Gastrocnemius medialis (tissue), 4 donors: ENCODE results near the gene PRDM16. TPM values are rescaled to one million over a fixed set of nuclear protein-coding genes. Genes with fewer than 3 reads are reported as not detected.

ENCODE experiments used
- ATAC-seq, 2 donors: fragments of 150-250 bp; one replicate each; pipeline ENCODE4 v1.9.1; 2016
- DNase-seq, 2 donors: peaks; one replicate each; pipeline ENCODE4 v3.0.0-alpha.2; 2019
- H3K27ac ChIP-seq, 4 donors: fragments of 200-600 bp; sonication (generic); 1 replicate in 1 of 4; 2 replicates in 3 of 4; pipeline ENCODE4 v1.5.1; 2016 to 2018; ENCODE audit warnings: mild to moderate bottlenecking in 2 of 4, moderate library complexity in 1 of 4
- H3K27me3 ChIP-seq, 3 donors: fragments of 200-600 bp; sonication (generic) in 2 of 3; 1 replicate in 1 of 3; 2 replicates in 2 of 3; pipeline versions ENCODE4 v1.5.1 to v1.6.0; 2016 to 2019; ENCODE audit warnings: mild to moderate bottlenecking in 1 of 3, moderate library complexity in 1 of 3
- H3K36me3 ChIP-seq, 2 donors: fragments of 200-600 bp; sonication (generic) in 1 of 2; one replicate each; pipeline ENCODE4 v1.5.1; 2017 to 2018
- H3K4me1 ChIP-seq, 2 donors: fragments of 200-600 bp; sonication (generic) in 1 of 2; one replicate each; pipeline ENCODE4 v1.5.1; 2016 to 2017; ENCODE audit warnings: mild to moderate bottlenecking in 2 of 2
- H3K4me3 ChIP-seq, 4 donors: fragments of 200-600 bp; sonication (generic) in 3 of 4; 1 replicate in 1 of 4; 2 replicates in 3 of 4; pipeline ENCODE4 v1.5.1; 2016 to 2019; ENCODE audit warnings: mild to moderate bottlenecking in 2 of 4
- H3K9me3 ChIP-seq, 3 donors: fragments of 200-600 bp; sonication (generic) in 2 of 3; 1 replicate in 1 of 3; 2 replicates in 2 of 3; pipeline ENCODE4 v1.5.1; 2016 to 2019
- POLR2A ChIP-seq, 2 donors: fragments of 450-650 bp; IDR thresholded peaks; one replicate each; pipeline ENCODE4 v1.6.1; 2017; ENCODE audit warnings: antibody characterized with exemption in 2 of 2, mild to moderate bottlenecking in 2 of 2, moderate library complexity in 2 of 2
- in situ Hi-C, 4 donors: fragments of 200-750 bp; cut with MboI; loops; one replicate each; pipeline versions ENCODE4 v1.15.0 to v1.8.0; 2017; ENCODE audit warnings: low sequenced_read_pairs in 4 of 4
- intact Hi-C: fragments of 100-400 bp; cut with DNase I; formaldehyde crosslinking; loops from one replicate; pipeline ENCODE4 v1.15.1; 2023; ENCODE audit warnings: low total_unique reads
- total RNA-seq, 4 donors: library from RNA; depleted of rRNA; stranded (reverse); fragments of >200 nt; gene quantifications; one replicate each; pipeline versions ENCODE4 v1.1.0 to v1.2.3, GENCODE V29; 2016
- TF ChIP-seq, protein P1 (sequence below), 5 experiments: fragments of 450-650 bp in 3 of 5; fragments of 200-600 bp in 2 of 5; sonication (generic) in 2 of 5; IDR thresholded peaks in 4 of 5; conservative IDR thresholded peaks in 1 of 5; 1 replicate in 4 of 5; 2 replicates in 1 of 5; pipeline ENCODE4 v1.5.1; 2016 to 2019; ENCODE audit warnings: antibody characterized with exemption in 5 of 5, mild to moderate bottlenecking in 3 of 5, moderate library complexity in 3 of 5

PRDM16 gene
- total RNA-seq, 4 donors from 2014 or later = 0.03 to 0.19 (median 0.17) TPM

DNA sequence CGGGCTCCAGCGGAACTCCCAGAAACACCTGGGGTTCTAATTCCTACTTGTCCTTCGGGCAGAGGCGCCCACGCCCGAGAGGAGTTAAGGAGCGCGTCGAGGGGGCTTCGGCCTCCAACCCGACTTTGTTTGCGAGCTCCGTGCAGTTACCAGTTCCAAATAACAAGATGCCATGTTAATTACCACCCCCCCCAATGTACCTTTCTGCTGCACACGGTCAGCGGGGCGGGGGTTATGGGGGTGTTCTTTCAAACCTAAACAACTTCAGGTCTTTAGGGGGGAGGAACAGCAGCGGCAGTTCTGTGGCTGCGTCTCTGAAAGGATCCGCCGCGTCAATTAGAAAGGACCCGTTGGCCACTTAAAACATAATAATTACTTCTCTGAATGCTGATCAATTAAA, 114.8 kb downstream of the PRDM16 start:
- Histone ChIP-seq H3K27me3 (peaks cover 0 to 9% (median 0%) of the 10 kb centered on the region in 3 donors), H3K27ac (no peak overlapping the region), H3K36me3 (no peaks in the 10 kb centered on the region), H3K9me3 (no peaks in the 10 kb centered on the region), H3K4me1 (no peaks in the 10 kb centered on the region), H3K4me3 (no peak overlapping the region)
- no peak for TF ChIP-seq POLR2A (IDR thresholded peaks at IDR 0.05)
- TF ChIP-seq, protein P1, sequence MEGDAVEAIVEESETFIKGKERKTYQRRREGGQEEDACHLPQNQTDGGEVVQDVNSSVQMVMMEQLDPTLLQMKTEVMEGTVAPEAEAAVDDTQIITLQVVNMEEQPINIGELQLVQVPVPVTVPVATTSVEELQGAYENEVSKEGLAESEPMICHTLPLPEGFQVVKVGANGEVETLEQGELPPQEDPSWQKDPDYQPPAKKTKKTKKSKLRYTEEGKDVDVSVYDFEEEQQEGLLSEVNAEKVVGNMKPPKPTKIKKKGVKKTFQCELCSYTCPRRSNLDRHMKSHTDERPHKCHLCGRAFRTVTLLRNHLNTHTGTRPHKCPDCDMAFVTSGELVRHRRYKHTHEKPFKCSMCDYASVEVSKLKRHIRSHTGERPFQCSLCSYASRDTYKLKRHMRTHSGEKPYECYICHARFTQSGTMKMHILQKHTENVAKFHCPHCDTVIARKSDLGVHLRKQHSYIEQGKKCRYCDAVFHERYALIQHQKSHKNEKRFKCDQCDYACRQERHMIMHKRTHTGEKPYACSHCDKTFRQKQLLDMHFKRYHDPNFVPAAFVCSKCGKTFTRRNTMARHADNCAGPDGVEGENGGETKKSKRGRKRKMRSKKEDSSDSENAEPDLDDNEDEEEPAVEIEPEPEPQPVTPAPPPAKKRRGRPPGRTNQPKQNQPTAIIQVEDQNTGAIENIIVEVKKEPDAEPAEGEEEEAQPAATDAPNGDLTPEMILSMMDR (IDR thresholded peaks at IDR 0.05 in 4 of 5, conservative IDR thresholded peaks at IDR 0.05 in 1 of 5) = no peak
- DNase-seq = no peak
- in situ Hi-C loops = no loop called here
- no peak for ATAC-seq
- intact Hi-C loops = no loop called here

DNA sequence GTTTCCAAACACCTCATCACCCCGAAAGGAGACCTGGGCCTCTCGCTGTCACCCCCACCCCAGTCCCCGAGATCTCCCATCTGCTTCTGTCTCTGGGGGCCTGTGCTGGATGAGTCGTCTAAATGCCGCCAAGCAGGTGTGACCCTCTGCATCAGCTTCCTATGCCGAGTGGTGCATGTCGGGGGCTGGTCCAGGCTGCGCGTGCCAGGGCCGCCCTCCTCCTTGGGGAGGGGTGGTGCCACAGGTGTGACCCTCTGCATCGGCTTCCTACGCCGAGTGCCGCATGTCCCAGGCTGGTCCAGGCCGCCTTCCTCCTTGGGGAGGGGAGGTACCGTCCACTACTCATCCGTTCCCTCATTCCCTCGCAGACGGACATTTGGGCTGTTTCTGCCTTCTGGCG, 115.7 kb downstream of the PRDM16 start:
- Histone ChIP-seq H3K36me3 (no peaks in the 10 kb centered on the region), H3K4me3 (no peak overlapping the region), H3K27me3 (peaks cover 0 to 9% (median 0%) of the 10 kb centered on the region in 3 donors), H3K27ac (no peak overlapping the region), H3K4me1 (no peaks in the 10 kb centered on the region), H3K9me3 (no peaks in the 10 kb centered on the region)
- TF ChIP-seq, protein P1 (IDR thresholded peaks at IDR 0.05 in 4 of 5, conservative IDR thresholded peaks at IDR 0.05 in 1 of 5) = no peak
- no peak for TF ChIP-seq POLR2A (IDR thresholded peaks at IDR 0.05)
- in situ Hi-C loops (no loop called here), intact Hi-C loops (no loop called here)
- no peak for DNase-seq
- ATAC-seq = no peak

DNA sequence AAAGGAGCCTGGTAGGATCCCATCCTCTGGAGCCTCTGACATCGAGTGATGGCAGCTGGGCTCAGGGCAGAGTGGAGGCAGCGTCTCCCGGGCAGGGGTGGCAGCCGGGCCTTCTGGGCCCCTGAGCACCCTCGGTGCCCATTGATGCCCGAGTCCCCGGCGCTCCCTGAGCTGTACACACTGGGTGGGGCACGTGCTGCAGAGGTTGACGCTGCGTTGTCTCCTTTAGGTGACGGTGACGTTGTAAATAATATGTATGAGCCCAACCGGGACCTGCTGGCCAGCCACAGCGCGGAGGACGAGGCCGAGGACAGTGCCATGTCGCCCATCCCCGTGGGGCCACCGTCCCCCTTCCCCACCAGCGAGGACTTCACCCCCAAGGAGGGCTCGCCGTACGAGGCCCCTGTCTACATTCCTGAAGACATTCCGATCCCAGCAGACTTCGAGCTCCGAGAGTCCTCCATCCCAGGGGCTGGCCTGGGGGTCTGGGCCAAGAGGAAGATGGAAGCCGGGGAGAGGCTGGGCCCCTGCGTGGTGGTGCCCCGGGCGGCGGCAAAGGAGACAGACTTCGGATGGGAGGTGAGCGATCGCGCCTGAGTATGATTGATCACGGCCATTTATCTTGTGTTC, 117.0 kb downstream of the PRDM16 start:
- no peaks in the 10 kb centered on the region for H3K36me3 ChIP-seq
- H3K4me3 ChIP-seq = no peak overlapping the region
- intact Hi-C loops (no loop called here), in situ Hi-C loops (no loop called here)
- DNase-seq (no peak), ATAC-seq (no peak)
- no peaks in the 10 kb centered on the region for H3K9me3 ChIP-seq
- no peaks in the 10 kb centered on the region for H3K4me1 ChIP-seq
- no peak for TF ChIP-seq POLR2A (IDR thresholded peaks at IDR 0.05)
- TF ChIP-seq, protein P1 (IDR thresholded peaks at IDR 0.05 in 4 of 5, conservative IDR thresholded peaks at IDR 0.05 in 1 of 5) = no peak
- H3K27ac ChIP-seq = peak overlapping the region in 1 of 4 donors; percentile 29
- peaks cover 0 to 9% (median 0%) of the 10 kb centered on the region in 3 donors for H3K27me3 ChIP-seq

DNA sequence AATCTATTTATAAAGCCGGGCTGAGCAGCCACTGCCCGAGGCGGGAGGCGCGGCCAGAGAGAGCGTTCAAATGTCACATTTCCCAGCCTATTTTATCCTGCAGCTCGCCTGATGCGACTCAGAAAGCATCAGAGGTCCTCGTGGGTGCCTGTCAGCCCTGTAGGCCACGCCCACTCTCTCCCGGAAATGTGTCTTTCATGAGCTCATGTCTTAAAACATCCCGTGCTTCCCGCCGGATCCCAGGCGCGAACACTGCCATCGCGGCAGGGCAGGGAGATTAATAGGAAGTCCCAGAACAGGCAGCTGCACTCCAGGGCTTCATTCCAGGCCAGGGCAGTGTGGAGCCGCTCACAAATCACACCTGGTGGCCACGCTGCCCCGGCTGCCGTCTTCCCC, 117.5 kb downstream of the PRDM16 start:
- Histone ChIP-seq H3K36me3 (no peaks in the 10 kb centered on the region), H3K4me3 (peak overlapping the region in 1 of 4 donors; percentile 21), H3K27me3 (peaks cover 0 to 9% (median 0%) of the 10 kb centered on the region in 3 donors), H3K27ac (peak overlapping the region; percentile 9 to 65 (median 48)), H3K4me1 (no peaks in the 10 kb centered on the region), H3K9me3 (no peaks in the 10 kb centered on the region)
- in situ Hi-C loops = no loop called here
- intact Hi-C loops = no loop called here
- peak in 1 of 2 donors; percentile 11 for TF ChIP-seq POLR2A (IDR thresholded peaks at IDR 0.05)
- TF ChIP-seq, protein P1 (IDR thresholded peaks at IDR 0.05 in 4 of 5, conservative IDR thresholded peaks at IDR 0.05 in 1 of 5) = no peak
- DNase-seq = peak in 1 of 2 donors; percentile 46
- ATAC-seq = peak; percentile 33 to 54
